ENCODE results near the gene MYCBPAP.

The MYCBPAP gene

DNA sequence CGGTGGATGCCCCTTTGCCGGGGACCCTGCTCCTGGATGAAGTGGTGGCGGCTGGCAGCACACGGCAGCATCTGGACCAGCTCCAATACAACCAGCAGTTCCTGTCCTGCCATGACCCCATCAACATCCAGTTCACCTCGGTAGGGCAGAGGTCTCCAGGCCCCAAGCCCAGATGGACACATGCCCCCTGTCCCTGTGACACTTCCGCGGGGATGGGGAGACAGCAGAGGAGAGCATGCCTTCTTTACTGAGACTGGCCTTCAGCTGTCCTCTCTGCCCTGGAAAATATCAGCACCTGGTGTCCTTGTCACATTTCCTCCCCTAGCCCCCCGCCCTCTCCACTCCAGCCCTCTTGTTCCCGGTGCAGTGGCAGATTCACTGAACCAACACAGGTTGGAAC lies 45.8 kb upstream of the MYCBPAP start:
- Histone ChIP-seq H3K36me3 (no peaks in the 10 kb centered on the region), H3K4me3 (ENCODE audit: low read depth, low read length) (no peak overlapping the region), H3K27me3 (peaks cover 10% of the 10 kb centered on the region), H3K4me1 (no peaks in the 10 kb centered on the region; the same call in 1 of the 2 replicates), H3K9me3 (no peaks in the 10 kb centered on the region)
- no peak for TF ChIP-seq CTCF (IDR thresholded peaks at IDR 0.05; ENCODE audit: low read depth, low read length)
- DNase-seq, result no peak

DNA sequence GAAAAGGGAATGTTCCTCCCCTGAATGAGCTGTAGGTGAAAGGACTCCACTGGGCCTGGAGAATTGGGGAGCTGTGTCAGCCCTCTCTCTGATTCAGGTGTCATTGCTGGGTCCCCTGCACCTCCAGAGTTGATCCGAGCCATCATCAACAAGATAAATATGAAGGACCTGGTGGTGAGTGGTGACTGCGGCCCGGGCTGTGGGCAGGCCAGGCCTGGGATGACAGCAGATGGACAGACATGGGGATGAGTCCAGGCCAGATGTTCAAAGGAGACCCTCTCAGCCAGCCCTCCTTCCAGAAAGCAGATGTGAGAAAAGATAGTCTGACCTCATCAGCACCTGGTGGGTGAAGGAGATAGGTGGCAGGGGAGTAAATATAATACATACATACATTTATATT lies 44.1 kb upstream of the MYCBPAP start:
- H3K36me3 ChIP-seq, result no peaks in the 10 kb centered on the region
- no peak for DNase-seq
- H3K9me3 ChIP-seq, result no peaks in the 10 kb centered on the region
- peaks cover 26% of the 10 kb centered on the region for H3K27me3 ChIP-seq
- no peak for TF ChIP-seq CTCF (IDR thresholded peaks at IDR 0.05; ENCODE audit: low read depth, low read length)
- no peaks in the 10 kb centered on the region; the same call in 1 of the 2 replicates for H3K4me1 ChIP-seq
- H3K4me3 ChIP-seq (ENCODE audit: low read depth, low read length), result no peak overlapping the region

DNA sequence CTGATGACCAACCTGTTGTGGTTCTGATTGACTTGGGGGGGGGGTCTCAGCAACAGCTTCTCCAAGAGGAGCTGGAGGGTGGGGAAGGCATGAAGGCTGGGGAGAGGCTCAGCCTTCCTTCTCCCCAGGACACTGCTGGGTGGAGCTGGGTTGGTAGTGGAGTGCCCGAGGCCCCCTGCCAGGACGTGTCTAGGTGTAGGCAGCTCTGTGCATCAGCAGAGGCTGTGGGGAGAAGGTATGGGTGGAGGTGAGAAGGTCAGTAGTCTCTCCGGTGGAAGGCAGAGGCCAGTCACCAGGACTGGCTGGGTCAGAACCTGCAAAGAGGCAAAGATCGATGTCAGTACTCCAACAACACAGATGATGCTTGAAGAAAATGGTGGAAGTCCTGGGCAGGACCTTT lies 43.5 kb upstream of the MYCBPAP start:
- Histone ChIP-seq H3K4me1 (no peaks in the 10 kb centered on the region; the same call in 1 of the 2 replicates), H3K9me3 (no peaks in the 10 kb centered on the region), H3K4me3 (ENCODE audit: low read depth, low read length) (no peak overlapping the region), H3K27me3 (peaks cover 32% of the 10 kb centered on the region), H3K36me3 (no peaks in the 10 kb centered on the region)
- TF ChIP-seq CTCF (IDR thresholded peaks at IDR 0.05; ENCODE audit: low read depth, low read length), result no peak
- no peak for DNase-seq

DNA sequence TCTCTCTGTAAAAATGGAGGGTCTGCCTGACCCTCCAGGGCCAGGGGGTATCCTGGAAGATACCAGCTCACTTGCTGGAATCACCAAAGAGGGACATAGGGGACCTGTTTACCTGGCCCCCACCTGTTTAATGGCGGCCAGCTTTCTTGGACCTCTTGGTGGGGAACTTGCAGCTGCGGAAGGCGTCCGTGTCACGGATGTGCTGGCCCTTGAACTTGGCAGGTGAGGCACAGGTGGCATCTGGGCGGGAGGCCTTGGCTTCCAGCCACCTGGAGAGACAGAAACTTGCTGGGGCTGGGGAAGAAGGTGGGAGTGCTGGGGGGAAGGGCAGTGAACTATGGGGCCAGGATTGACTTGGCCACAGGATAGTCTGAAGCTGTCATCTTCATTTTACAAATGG lies 43.1 kb upstream of the MYCBPAP start:
- no peak for DNase-seq

DNA sequence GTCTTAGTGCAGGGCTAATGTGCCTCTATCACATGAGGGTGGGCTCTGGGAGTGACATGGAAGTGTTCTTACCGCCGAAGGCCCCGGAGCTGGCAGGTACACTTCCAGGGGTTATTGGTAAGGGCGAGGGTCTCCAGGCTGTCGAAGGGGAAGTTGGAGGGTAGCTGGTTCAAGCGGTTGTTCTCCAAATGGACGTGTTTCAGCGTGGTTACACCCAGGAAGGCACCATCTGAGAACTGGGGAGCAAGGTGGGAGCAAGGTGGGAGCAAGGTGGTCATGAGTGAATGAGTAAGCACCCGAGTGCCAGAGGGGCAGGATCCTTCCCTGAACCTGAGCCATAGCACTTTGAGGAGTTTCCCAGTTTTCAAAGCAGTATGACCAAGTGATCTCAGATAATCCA lies 42.6 kb upstream of the MYCBPAP start:
- no peaks in the 10 kb centered on the region for H3K4me1 ChIP-seq
- H3K4me3 ChIP-seq (ENCODE audit: low read depth, low read length), result no peak overlapping the region
- no peak for TF ChIP-seq CTCF (IDR thresholded peaks at IDR 0.05; ENCODE audit: low read depth, low read length)
- DNase-seq, result no peak
- peaks cover 37% of the 10 kb centered on the region for H3K27me3 ChIP-seq
- no peaks in the 10 kb centered on the region for H3K36me3 ChIP-seq
- H3K9me3 ChIP-seq, result no peaks in the 10 kb centered on the region

More for the DNA sequence above, 43.1 kb upstream of the MYCBPAP start:
- H3K4me1 ChIP-seq, result no peaks in the 10 kb centered on the region
- no peaks in the 10 kb centered on the region for H3K9me3 ChIP-seq
- H3K4me3 ChIP-seq (ENCODE audit: low read depth, low read length), result no peak overlapping the region
- H3K36me3 ChIP-seq, result no peaks in the 10 kb centered on the region
- peaks cover 37% of the 10 kb centered on the region for H3K27me3 ChIP-seq
- TF ChIP-seq CTCF (IDR thresholded peaks at IDR 0.05; ENCODE audit: low read depth, low read length), result no peak

GRCh38 chr17:50466371-50467113 lies 41.7 kb upstream of the MYCBPAP start:
- no peak for DNase-seq
- Histone ChIP-seq H3K4me3 (ENCODE audit: low read depth, low read length) (no peak overlapping the region), H3K9me3 (no peaks in the 10 kb centered on the region), H3K27me3 (peaks cover 40% of the 10 kb centered on the region), H3K4me1 (no peaks in the 10 kb centered on the region), H3K36me3 (no peaks in the 10 kb centered on the region)
- no peak for TF ChIP-seq CTCF (IDR thresholded peaks at IDR 0.05; ENCODE audit: low read depth, low read length)
